HG03520 (cell line): ENCODE results near the gene RPA3.

Experiments
- ATAC-seq: cut with Tn5 transposase; IDR thresholded peaks from one replicate; pipeline ENCODE4 v1.9.1; 2021; ENCODE audit warnings: mild to moderate bottlenecking, moderate library complexity; ENCODE audit not compliant: unreplicated experiment

Gene RPA3

GRCh38 chr7:7718492-7718891 is at the start of gene RPA3:
TSS of gene RPA3 (minus strand) at chr7:7718607. CDS start at chr7:7640418, 78,189 bp downstream.
- ATAC-seq = no peak

GRCh38 chr7:7766671-7767070 is 48.3 kb upstream of the RPA3 start:
- no peak for ATAC-seq

DNA sequence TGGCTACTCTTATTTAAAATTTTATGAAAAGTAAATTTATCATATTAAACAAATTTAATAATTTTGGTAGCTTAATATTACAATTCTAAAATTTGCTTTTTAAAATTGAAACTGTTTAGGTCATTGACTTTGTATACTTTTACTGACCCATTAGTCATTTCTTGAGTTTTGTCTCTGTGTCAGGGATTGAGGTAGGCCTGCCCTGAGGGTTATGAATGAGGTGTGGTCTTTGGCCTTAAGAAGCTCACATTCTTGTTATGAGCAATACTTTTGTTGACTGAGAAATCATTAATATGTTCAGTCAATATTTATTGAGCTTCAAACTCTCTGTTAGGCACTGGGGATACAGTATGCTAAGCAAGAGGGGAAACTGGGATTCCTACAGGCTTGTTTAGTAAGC is 47.0 kb upstream of the RPA3 start:
- peak; percentile 76 for ATAC-seq

DNA sequence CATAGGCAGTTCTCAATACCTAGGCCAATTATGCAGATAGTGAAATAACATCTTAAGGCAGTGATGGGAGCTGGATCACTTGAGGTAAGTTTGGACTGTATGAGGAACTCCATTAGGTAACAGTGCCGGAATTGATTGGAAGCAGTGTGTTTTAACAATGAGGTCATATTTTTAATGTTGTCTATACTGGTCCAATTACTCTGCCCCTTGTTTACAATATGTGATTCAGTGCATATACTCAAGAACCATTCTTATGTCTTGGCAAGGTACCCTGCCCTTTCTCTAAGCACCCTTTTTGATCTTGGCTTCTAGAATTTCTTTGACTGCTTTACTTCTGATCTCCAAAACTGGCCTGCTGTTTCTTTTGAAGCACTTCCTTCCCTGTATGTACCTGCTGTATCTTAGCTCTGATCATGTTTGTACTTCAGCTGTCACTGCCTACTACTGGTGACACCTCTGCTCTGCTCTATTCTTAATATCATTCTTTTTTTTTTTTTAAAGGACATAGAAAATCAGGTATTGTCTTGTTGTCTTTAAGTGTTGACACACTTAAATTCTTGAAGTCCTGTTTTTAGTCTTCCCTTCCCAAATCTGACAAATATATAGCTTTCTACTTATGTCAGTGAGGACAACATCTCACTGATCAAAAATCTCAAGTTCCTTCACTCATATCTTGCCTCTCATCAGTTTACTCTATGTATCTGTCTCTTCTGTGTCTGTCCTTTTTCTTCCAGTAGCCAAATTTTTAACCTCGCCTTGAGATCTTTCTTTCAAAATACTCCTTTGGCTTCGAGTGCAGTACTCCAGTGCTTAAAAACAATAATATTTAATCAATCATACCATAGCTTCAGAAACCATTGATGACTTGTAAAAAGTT is 46.4 kb upstream of the RPA3 start:
- ATAC-seq = no peak

GRCh38 chr7:7761974-7762779 is 43.8 kb upstream of the RPA3 start:
- ATAC-seq = peak; percentile 48

- no peak for ATAC-seq
Observed at GRCh38 chr7:7761340-7761973, 43.0 kb upstream of the RPA3 start.

DNA sequence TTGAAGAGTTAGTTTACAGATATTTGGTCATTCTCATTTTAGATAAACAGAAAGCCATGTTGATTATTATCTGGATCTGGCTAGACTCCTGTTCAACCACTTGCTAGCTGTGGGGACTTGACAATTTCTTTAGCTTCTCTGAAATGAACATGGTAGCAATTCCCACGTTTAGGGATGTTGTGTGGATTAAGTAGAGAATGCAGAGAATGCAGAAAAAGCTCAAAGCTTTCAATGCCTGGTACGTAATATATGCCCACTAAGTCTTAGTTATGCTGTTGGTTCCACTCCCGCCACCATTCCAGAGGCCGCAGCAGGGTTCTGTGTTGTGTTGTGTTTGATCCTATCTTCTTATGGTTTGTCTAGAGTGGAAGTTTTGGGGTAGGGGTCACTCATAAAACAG is 39.2 kb upstream of the RPA3 start:
- no peak for ATAC-seq

- no peak for ATAC-seq
Observed at GRCh38 chr7:7756577-7756976, 38.2 kb upstream of the RPA3 start.

GRCh38 chr7:7751243-7752092 is 33.1 kb upstream of the RPA3 start:
- no peak for ATAC-seq

DNA sequence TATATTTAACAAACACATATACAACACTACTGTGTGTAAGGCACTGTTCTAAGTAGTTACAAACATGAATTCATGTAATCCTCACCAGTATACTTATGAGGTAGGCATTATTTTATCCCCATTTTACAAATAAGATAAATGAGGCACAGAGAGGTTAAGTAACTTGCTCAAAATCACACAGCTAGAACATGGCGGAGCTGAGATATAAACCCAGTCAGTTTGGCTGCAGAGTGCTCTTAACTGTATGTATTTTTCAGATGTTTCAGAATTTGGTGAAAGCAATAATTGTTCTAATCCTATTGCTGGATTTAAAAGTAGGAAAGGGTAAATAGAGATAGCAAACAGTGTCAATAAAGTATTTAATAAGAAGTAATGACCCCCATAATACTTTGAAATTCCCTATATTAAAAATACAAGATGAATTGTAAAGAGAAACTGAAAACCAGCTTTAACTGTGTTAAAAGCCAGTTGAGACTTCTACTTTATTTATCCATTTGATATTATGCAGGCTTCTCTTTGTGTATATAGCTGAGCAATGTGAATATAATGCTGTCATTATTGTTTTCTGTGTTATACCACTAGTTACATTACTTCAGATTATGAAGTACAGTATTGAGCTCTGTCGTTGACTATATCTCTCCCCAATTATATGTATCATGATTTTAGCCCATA is 32.3 kb upstream of the RPA3 start:
- ATAC-seq = no peak

DNA sequence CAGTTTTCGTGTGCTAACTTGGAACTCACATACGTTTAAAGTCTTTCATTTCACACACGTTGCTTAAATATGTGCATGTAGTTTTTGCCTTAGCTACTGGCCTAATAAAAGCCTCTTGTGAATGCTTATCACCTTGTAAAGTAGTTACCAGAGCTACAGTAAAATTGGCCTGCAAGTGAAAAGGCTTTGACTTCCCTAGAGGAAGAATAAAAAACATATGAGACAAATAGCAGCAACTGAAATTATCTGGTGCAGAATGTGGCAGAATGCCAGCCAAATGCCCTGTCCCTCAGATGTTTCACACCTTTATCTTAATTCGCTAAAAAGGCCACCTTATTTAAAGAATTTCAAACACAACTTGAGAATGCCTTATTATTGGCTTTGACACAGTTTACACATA is 28.1 kb upstream of the RPA3 start:
- ATAC-seq = no peak

GRCh38 chr7:7745966-7746365 is 27.6 kb upstream of the RPA3 start:
- no peak for ATAC-seq

DNA sequence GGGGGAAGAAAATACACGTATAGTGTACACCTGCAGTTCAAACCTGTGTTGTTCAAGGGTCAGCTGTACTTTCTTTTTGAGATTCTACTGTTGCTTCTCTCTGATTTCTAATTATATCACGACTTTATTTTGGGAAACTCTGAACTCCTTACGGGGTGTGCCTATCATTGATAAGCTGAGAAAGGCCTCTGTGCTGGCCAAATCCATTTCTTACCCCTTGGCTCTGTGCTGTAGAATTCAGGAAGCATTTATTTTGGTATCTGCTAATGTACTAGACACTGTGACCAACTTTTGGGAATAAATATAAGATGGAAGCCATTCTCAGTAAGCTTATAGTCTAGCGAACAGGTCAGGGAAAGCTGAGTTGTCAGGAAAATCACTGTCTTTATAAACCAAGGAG is 26.9 kb upstream of the RPA3 start:
- ATAC-seq = no peak

GRCh38 chr7:7742223-7742622 is 23.8 kb upstream of the RPA3 start:
- no peak for ATAC-seq

- ATAC-seq = no peak
Observed at GRCh38 chr7:7740037-7740355, 21.6 kb upstream of the RPA3 start.

- no peak for ATAC-seq
Observed at GRCh38 chr7:7739204-7740036, 21.0 kb upstream of the RPA3 start.

- no peak for ATAC-seq
Observed at GRCh38 chr7:7738622-7739021, 20.2 kb upstream of the RPA3 start.

- no peak for ATAC-seq
Observed at GRCh38 chr7:7738177-7738576, 19.8 kb upstream of the RPA3 start.

DNA sequence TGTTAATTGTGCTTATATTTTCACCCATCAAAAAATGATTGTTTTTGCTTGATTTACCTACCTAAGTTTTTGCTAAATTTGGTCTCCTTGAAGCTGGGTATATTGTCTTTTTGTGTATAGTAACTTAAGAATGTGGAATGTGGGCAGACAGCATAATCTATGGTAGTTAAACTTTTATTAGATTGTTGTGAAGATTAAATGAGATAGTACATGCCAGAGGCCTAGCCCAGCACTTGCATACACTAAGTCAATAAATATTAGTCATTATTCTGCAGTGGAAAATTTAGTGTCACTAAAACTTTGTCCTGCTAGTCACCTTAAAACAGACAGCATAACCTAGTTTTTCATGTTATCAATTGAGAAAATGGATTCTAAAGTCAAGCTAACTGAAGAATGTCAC is 19.3 kb upstream of the RPA3 start:
- no peak for ATAC-seq
